ENCODE measurements around the gene MT1A. TPM values are rescaled to one million over a fixed set of nuclear protein-coding genes. Genes with fewer than 3 reads are reported as not detected.
"Not testable (repeated sequence)": the region's sequence is repeated elsewhere in the genome, so short reads cannot be mapped to it uniquely, and the experiment has no call there.

MT1A gene
- total RNA-seq, 1 donor from 2014 or later = not detected

DNA sequence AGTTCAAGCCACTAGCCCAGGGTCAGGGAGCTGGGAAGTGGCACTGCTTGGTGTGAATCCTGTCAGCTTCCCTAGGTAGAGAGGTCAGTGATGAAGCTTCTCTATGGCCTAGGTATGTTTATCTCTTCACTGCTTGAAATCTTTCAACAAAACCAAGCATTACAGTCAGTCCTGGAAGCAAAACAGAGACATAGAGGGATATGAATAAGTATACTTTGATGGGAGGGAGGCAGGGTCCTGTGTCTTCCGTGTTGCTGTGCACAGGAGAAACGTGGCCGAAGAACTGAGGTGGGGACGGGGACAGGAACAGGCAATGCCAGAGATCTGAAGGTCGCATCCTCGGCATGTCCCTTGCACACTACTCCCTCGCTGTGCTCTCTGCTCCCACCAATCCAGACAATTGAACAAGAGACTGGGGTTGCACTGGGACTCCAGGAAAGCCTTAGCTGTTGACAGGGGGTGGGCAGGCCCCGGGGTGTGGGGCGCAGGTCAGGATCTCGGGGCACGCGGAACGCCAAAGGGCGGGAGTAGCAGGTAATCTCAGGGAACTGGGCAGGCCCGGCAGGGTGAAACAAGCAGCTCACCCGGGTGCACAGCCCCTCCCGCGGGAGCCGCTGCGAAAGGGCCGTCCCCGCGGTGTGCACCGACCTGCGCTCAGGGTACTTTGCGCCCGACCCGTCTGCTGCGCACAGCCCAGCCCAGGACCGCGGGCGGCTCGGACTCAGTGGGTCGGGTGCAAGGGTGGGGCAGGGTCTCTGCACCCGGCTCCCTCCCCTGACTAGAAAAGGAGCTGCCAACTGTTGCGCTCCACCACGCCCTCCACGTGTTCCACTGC, 30.8 kb downstream of the MT1A start, which contains the start of gene MT1H:
Gene MT1H (plus strand): TSS at position 810 of the 835 bp plus-strand sequence. CDS start 71 bp downstream, outside the sequence.
- TF ChIP-seq CTCF (IDR thresholded peaks at IDR 0.05) = no peak
- no peak for DNase-seq (ENCODE audit: low spot score)
- no peaks in the 10 kb centered on the region for H3K36me3 Mint-ChIP-seq (ENCODE audit: low read depth)
- no peak within 1 kb of the TSS for H3K27ac Mint-ChIP-seq (ENCODE audit: unreplicated experiment)
- H3K27me3 Mint-ChIP-seq (ENCODE audit: low read depth) = peaks cover 45% of the 10 kb centered on the region
- H3K4me3 Mint-ChIP-seq (ENCODE audit: unreplicated experiment) = no peak within 1 kb of the TSS
- no peaks in the 10 kb centered on the region for H3K9me3 Mint-ChIP-seq (ENCODE audit: low read depth)
- peaks cover 4% of the 10 kb centered on the region for H3K4me1 Mint-ChIP-seq (ENCODE audit: low read depth)

DNA sequence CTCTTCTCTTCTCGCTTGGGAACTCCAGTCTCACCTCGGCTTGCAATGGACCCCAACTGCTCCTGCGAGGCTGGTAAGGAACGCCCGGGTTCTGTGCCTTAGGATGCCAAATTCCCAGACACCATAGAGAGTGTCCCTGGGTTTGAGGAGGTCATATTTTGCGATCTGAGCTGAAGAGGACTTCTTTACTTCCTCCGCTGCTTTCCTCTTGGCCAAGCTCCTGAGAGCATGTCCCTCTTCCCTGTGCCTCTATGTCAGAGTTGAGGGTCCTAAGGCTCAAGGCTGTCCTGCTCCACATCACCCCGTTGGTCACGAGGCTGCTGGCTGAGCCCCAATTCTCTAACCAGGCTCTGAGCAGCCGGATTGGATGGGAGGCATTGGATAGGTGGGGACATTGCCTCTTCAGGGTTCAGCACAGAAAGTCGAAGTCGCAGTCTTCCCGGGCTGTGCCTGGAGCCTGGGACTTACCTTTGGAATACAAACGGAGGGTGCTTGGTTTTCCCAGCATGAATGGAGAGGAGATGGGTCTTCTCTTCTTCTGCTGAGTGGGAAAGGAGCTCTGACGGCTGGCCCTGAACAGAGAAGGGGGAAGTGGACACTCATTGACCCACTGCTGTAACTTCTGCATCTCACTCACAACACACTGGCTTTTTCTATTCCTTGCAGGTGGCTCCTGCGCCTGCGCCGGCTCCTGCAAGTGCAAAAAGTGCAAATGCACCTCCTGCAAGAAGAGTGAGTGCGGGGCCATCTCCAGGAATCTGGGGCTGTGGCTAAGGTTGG, 31.6 kb downstream of the MT1A start:
- no peak for TF ChIP-seq CTCF (IDR thresholded peaks at IDR 0.05)
- Mint-ChIP-seq H3K36me3 (ENCODE audit: low read depth) (no peaks in the 10 kb centered on the region), H3K4me3 (ENCODE audit: unreplicated experiment) (no peak overlapping the region), H3K4me1 (ENCODE audit: low read depth) (peaks cover 4% of the 10 kb centered on the region), H3K27ac (ENCODE audit: unreplicated experiment) (no peak overlapping the region), H3K9me3 (ENCODE audit: low read depth) (no peaks in the 10 kb centered on the region), H3K27me3 (ENCODE audit: low read depth) (peaks cover 41% of the 10 kb centered on the region)
- no peak for DNase-seq (ENCODE audit: low spot score)

GRCh38 chr16:56670620-56670934, 32.1 kb downstream of the MT1A start:
- Mint-ChIP-seq H3K27me3 (ENCODE audit: low read depth) (peaks cover 41% of the 10 kb centered on the region), H3K4me3 (ENCODE audit: unreplicated experiment) (no peak overlapping the region), H3K4me1 (ENCODE audit: low read depth) (peaks cover 8% of the 10 kb centered on the region), H3K36me3 (ENCODE audit: low read depth) (peaks cover 3% of the 10 kb centered on the region), H3K9me3 (ENCODE audit: low read depth) (no peaks in the 10 kb centered on the region), H3K27ac (ENCODE audit: unreplicated experiment) (no peak overlapping the region)
- no peak for TF ChIP-seq CTCF (IDR thresholded peaks at IDR 0.05)
- no peak for DNase-seq (ENCODE audit: low spot score)

GRCh38 chr16:56671691-56672090, 33.2 kb downstream of the MT1A start:
- DNase-seq (ENCODE audit: low spot score) = not testable (repeated sequence)

DNA sequence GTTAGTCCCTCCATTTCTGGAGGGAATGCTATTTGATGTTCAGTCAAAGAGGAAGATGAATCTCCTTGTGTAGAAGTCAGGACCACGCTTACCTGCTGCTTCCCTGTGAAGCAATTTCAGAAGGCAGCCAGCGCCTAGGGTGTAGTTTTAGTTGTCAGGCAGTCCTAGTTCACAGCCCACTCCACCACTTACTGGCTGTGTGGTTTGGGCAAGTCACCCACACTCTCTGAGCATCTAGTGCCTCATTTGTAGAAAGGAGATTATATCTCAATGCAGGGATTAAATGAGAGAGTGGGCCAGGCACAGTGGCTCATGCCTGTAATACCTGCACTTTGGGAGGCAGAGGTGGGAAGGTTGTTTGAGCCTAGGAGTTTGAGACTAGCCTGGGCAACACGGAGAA, 33.7 kb downstream of the MT1A start:
- not testable (repeated sequence) for H3K9me3 Mint-ChIP-seq (ENCODE audit: low read depth); H3K36me3 Mint-ChIP-seq (ENCODE audit: low read depth); H3K27ac Mint-ChIP-seq (ENCODE audit: unreplicated experiment); H3K4me3 Mint-ChIP-seq (ENCODE audit: unreplicated experiment); DNase-seq (ENCODE audit: low spot score)
- Mint-ChIP-seq H3K4me1 (ENCODE audit: low read depth) (peaks cover 15% of the 10 kb centered on the region), H3K27me3 (ENCODE audit: low read depth) (peaks cover 38% of the 10 kb centered on the region)

More at GRCh38 chr16:56671691-56672090, 33.2 kb downstream of the MT1A start:
- H3K27ac Mint-ChIP-seq (ENCODE audit: unreplicated experiment); H3K36me3 Mint-ChIP-seq (ENCODE audit: low read depth); H3K9me3 Mint-ChIP-seq (ENCODE audit: low read depth); H3K4me3 Mint-ChIP-seq (ENCODE audit: unreplicated experiment): not testable (repeated sequence)
- H3K27me3 Mint-ChIP-seq (ENCODE audit: low read depth) = peaks cover 38% of the 10 kb centered on the region
- peaks cover 15% of the 10 kb centered on the region for H3K4me1 Mint-ChIP-seq (ENCODE audit: low read depth)

DNA sequence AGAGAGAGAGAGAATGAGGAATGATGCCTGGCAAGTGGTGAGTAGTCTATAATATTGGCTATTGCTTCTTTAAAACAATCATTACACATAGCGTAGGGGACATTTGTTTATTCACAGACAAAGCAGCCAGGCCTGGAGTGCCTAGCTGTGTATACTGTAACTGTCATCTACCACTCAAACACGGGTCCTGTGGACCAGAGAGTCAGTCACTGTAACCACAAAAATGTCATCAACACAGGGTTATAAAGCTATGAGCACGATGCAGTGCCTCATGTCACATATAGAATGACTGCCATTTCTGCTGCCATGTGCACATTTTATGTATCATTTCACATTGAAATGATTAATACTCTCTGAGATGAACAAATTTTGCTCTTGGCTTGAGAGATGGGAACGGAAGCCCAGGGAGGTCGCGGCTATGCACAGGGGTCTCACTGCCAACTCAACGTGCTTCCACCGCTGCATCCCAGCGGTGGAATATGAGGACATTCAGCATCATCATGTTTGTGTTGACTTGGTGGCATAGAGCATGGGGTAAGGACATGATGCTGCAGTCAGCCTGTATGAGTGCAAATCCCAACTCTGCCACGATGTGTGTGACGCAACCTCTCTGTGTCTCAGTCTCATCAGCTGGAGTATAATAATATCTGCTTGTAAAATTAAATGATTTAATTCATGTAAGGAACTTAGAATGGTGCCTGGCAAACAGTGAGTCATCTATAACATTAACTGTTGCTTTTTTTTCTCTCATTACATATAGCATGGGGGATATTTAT, 34.5 kb downstream of the MT1A start:
- no peak for TF ChIP-seq CTCF (IDR thresholded peaks at IDR 0.05)
- H3K36me3 Mint-ChIP-seq (ENCODE audit: low read depth) = peaks cover 3% of the 10 kb centered on the region
- H3K27ac Mint-ChIP-seq (ENCODE audit: unreplicated experiment) = no peak overlapping the region
- DNase-seq (ENCODE audit: low spot score) = no peak
- peaks cover 15% of the 10 kb centered on the region for H3K4me1 Mint-ChIP-seq (ENCODE audit: low read depth)
- no peak overlapping the region for H3K4me3 Mint-ChIP-seq (ENCODE audit: unreplicated experiment)
- H3K27me3 Mint-ChIP-seq (ENCODE audit: low read depth) = peaks cover 31% of the 10 kb centered on the region
- no peaks in the 10 kb centered on the region for H3K9me3 Mint-ChIP-seq (ENCODE audit: low read depth)

Data from chondrocyte (in vitro differentiated cells).